IPS-NIHi7 (cell line): ENCODE data around the gene TMEM218.

Source experiments
- DNase-seq: peaks from one replicate; pipeline ENCODE4 v3.0.0; 2012; ENCODE audit warnings: mixed read lengths; ENCODE audit errors: extremely low spot score

TMEM218 gene

DNA sequence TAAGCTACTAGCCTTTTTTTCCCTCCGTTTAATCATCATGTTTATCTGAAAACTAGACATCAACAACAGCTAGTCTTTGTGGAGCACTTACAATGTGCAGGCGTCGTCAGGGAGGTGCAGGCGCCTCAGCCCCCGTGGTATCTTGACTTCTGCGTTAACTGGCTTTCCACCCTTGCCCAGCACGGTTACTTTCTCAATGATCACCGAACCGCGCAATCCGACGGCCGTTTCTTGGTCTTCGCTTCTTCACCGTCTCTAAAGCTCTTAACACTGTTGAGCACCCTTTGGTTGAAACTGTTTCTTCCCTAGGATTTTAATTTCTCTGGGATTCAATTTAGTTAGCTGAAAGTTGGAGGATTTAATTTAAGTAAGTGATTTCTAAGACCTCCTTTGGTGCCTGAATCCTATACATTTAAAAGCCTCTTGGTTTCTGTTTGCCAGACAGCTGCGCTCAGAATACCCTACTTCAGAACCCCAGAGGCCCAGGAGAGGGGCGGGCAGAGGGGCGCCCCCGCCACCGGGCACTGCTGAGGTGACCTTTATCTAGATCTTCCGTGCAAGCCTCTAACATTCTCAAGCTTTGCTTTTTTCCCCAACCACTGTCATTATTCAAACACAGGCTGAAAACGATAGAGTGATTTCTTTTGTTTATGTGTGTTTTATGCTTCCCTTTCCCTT lies 18.0 kb upstream of the TMEM218 start:
- no peak for DNase-seq

DNA sequence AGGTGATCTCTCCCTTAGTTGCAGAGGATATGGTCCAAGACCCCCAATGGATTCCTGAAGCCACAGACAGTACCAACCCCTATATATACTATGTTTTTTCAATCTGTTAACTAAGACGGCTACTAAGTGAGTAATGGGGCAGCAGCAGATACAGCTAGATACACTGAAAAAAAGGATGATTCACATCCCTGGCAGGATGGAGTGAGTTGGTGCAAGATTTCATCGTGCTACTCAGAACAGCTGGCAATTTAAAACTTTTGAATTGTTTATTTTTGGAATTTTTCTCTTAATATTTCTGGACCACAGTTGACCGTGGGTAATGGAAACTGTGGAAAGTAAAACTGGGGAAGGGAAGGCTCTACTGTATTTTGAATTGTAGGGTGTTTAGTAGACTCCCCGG lies 17.0 kb upstream of the TMEM218 start:
- no peak for DNase-seq

DNA sequence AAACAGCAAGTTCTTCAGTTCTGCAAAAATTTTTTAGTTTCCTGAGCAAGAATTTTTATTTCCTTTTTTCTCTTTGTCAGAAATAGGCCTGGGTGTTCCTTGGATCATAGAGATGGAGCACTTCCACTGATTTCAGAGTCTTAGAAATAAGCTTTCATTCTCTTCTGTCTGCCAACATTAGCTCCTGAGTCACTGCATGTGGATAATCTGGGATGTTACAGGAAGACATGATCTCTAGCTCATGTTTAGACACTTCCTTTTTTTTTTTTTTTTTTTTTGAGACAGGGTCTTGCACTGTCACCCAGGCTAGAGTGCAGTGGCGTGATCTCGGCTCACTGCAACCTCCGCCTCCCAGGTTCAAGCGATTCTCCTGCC lies 13.2 kb upstream of the TMEM218 start:
- DNase-seq = no peak

DNA sequence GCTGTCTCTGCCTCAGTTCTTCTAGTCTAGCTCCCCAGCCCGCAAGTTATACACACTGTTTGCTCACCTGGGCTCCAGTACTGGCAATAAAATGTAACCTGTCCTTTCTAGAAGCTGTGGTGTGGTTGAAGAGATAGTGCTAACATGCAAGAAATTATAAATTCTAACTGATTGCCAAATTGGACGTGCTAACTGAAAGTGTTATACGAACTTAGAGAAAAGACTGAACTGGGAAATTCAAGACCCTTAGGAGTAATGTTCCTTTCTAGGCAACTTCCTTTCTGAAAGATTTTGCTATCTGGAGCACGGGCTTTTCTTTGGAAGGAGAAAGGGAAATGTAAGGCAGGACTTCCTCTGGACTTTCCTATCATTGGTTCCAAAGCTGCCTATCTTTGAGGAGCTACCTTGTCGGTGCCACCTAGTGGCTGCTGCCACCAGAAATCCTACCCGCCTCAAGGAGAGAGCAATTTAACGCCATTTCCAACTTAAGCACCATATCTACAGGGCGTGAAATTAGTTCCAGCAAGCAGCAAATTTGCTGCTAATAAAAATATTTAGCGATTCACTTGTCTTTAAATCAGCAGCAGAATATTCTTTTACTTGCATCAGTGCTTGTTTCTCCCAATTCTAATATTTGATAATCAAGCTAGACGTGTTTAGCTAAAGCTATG lies 12.7 kb upstream of the TMEM218 start:
- peak; percentile 77 for DNase-seq

DNA sequence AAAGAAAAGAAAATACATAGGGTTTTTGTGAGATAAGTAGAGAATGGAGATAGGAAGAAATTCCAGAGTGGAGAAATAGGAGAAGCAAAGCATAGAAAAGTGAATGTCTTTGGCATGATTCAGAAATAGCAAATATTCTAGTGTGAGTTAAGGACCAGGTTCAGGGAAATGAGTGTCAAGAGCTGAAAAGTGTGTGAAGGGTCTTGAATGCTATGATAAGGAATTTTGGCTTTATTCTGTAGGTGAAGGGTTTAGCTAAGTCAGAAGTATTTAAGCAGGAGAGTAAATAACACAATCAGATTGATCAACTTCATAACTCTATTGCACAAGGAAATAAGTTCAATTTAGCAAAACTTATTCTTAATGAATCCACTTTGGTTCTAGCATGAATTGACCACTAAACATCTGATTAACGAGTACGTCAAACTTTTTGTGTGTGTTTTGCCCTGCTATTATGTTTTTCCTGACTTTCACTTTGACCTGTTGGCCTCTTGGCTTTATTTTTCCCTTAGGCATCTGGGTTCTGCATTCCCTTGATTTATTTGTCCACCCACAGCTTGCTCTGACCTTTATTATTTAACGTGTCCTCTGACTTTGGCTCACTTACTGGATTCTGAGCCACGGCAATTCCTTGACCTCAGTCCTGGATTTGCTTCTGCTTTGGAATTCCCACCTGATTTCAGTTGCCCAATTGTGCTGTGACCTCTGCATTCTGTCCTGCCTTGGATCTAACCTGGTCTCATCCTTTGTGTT lies 11.9 kb upstream of the TMEM218 start:
- DNase-seq = no peak

DNA sequence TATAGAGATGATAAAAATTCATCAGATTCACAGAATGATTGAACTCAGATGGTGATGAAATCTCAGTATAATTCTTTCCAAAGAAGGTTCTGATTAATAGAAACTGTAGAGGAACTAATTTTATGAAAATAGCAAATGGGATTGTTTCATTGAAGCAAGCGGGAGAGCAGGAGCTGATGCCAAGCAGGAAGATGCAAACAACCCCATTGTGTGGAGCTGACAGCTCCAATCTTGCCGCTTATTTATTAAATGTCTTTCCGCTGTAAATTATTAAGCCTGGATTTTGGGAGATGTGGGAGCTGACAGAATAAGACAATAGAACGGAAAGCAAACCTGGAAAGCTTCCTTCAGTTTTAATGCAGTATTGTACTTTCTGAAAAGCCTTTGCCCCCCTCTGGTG lies 6.0 kb upstream of the TMEM218 start:
- no peak for DNase-seq

DNA sequence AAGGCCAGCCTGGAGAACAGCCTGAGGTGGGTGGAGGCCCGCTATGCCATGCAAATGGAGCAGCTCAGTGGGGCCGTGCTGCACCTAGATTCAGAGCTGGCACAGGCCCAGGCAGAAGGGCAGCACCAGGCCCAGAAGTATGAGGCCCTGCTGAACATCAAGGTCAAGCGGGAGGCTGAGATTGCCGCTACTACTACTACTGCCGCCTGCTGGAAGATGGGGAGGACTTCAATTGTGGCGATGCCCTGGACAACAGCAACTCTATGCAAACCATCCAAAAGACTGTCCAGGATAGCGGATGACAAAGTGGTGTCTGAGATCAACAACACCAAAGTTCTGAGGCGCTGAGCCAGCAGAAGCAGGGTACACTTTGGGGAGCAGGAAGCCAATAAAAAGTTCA lies 3.1 kb upstream of the TMEM218 start:
- peak; percentile 42 for DNase-seq

DNA sequence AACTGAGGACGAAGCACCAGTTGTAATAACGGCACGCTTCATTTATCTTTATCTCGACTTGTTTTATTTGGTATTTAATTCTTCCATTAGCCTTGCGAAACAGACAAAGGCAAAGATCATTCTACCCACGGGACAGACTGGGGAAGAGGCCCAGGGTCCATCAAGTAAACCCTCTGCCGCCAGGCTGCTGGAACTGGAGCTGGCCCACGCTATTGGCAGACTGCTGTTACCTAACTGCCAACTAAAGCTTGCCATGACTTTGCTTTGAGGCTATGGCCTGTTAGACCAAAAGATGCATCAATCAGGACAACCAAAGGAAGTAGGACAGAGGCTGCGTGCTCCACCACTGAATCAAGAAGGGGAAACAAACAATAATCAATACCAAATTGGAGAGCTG lies 780 bp upstream of the TMEM218 start:
- DNase-seq = no peak

DNA sequence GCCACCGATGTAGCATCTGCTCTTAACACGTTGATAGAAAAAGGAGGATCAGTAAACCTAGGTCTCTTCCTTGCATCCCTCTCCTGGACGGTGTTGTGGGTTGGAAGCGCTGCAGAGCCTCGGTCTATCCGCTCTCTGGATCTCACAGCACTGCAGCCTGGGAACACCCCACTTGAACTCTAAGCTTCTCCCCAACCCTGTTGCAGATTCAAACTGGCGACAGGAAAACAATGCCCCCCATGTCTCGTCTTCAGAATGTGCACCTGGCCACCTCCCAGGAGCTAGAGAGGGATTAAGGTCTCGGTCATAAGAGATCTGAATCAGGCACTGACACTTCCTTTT lies 454 bp downstream of the TMEM218 start:
- DNase-seq = no peak

DNA sequence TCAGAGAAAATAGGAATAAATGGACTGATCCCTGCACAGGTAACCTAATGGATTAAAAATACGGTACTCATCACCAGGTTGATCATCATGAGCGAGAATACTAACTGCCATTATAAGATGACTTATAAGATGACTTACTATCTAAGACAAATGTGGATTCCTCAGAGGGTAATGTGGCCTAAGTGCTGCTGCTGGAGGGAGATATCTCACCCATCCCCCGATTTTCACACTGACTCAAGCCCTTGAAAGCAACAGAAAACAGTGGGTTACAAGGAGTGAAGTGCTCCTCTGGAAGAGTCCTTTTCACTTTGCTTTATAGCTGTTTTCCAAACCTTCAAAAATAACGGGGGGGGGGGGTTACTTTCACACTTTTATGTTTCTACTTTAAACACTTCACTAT lies 920 bp downstream of the TMEM218 start:
- DNase-seq = no peak

DNA sequence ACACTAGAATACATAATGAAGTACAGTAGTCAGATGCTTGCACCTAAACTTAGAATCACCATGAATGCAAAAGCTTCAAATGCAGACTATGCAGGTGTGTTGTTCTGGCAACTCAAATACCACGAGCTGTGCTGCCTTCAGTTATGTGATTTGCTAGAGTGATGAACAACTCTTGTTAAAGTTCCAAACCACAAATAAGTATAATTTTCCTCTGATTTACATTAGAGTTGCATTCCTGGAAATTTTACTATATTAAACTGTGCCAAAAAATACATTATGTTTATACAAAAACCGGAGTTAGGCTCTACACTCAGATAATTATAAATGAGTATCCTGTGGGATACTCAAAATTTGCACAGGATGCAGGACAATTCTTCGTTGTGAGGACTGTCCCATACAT lies 3.0 kb downstream of the TMEM218 start:
- no peak for DNase-seq

DNA sequence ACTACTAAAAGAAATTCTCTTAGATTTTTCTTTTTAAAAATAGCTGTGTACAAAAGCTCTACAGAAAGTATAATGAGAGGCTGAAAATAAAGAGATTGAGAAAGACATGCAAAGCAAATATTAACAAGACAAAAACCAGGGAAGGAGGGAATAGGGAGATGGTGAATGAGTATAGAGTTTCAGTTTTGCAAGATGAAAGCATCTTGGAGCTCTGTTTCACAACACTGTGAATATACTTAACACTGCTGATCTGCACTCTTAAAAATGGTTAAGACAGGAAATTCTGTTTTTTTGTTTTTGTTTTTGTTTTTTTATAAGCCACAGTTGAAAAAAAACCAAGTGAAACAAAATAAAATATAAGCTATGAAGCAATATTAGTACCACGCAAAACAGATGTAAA lies 5.5 kb downstream of the TMEM218 start:
- DNase-seq = no peak

DNA sequence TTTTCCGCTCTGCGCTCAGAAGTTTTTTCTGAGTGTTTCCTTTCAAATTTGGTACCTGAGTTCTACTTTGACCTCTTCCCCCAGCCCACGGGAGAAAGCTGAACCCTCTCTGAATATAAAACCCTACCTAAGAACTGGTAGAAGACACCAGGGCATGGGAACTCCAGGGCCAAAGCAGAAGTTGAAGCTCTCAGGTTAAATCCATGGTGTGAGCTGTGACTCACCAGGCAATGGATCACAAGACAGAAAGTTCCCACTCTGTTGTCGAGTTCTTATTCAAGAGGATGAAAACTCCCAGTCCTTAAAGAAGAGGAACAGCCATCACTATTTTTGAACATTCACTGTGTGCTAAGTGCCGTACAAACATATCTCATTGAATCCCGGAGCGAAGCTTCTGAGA lies 8.9 kb downstream of the TMEM218 start:
- DNase-seq = no peak

DNA sequence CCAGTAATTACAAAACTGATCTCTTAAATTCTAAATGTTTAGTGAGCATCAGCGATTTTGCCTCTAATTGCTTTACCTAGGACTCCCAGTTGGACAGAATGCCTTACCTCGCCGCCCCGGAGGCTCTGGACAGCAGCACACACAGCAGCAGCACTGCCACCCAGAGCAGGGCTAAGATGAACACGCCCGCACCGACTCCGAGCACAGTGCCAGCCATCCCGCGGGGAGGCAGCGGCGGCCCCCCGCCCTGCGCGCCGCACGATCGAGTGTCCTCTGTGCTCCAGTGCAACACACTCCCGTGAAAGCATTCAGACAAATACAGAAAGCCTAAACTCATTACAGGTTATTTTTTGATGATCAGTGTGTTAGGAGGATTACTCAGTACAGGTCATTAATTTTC lies 9.4 kb downstream of the TMEM218 start:
- no peak for DNase-seq

DNA sequence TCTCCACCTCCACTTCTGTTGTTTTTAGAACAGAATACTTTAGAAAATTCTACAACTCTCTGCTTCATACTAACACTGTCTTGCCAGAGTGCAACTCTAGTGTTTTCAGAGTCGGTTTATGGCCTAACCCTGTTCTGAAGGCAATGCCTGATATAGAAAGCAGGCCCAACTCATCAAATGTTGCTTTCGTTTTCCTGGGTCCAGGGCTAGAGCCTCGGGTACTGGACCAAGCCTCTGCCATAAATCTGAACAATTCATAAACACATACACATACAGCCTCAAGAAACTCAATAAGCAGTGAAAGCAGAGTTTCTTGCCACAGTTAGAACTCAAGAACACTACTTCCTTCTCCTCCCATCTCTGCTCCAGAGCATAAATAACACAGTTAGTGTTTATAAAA lies 9.8 kb downstream of the TMEM218 start:
- DNase-seq = no peak

DNA sequence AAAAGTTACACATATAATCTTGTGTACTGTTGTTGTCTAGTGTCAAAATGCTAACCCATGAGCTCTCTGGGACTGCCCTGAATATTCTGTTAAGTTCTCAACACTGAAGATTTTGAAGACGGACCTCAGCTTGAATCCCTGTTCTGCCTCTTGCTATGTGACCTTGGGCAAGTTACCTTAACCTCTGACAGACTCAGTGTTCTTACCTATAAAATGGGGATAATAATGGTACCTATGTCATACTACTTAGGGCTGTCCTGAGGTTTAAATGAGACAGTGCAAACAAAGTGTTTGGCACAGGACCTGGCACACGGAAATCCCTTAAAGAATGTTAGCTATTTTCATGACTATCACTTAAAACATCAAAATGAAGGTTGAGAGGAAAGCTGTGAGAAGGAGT lies 11.3 kb downstream of the TMEM218 start:
- no peak for DNase-seq

DNA sequence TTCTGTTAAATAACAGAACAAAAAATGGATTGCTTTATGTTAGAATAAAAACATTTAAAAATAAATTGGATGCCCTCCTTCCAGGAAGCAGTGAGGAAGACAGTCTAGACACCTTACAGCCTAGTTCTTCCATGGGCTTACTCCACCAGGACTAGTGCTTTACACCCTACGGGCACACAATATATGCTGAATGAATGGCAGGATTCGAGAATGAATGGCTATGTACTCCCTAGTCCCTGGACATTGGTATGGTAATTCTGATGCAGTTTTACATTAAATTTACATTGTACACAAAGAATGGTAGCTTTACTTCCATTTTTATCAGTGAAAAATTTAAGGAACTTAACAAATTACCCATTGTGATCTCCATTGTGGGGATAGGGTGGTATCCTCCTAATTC lies 16.7 kb downstream of the TMEM218 start:
- DNase-seq = no peak

DNA sequence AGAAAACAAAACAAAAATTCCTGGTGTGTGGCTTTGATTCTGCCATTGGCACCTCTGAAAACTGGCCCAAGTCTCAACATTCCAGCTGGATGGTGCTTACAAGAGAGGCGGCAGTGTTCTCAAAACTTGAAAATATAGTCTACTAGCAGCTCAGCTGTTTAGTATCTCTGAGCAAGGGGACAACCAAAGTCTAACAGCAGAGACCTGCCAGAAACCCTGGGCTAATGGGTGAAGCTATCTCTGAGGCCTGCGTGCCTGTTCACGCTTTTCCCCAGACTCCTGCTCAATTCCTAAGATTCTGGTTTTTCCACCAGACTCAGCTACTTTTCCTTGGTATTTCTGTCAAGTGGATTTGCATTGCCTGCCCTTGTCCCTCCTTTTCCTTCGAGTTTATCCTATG lies 17.9 kb downstream of the TMEM218 start:
- DNase-seq = no peak

DNA sequence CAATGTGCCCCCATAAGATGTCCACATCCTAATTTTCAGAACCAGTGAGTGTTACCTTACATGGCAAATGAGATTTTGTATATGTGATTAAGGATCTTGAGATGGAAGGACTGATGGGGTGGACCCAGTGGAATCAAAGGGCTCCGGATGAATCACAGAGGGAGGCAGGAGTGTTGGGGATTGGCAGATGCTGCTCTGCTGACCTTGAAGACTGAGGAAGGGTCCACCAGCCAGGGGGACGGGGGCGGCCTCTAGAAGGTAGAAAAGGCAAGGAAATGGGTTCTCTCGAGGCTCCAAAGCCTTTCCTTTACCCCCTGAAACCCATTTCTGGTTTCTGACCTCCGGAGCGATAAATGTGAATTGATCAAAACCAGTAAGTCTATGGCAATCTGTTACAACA lies 18.8 kb downstream of the TMEM218 start:
- no peak for DNase-seq

DNA sequence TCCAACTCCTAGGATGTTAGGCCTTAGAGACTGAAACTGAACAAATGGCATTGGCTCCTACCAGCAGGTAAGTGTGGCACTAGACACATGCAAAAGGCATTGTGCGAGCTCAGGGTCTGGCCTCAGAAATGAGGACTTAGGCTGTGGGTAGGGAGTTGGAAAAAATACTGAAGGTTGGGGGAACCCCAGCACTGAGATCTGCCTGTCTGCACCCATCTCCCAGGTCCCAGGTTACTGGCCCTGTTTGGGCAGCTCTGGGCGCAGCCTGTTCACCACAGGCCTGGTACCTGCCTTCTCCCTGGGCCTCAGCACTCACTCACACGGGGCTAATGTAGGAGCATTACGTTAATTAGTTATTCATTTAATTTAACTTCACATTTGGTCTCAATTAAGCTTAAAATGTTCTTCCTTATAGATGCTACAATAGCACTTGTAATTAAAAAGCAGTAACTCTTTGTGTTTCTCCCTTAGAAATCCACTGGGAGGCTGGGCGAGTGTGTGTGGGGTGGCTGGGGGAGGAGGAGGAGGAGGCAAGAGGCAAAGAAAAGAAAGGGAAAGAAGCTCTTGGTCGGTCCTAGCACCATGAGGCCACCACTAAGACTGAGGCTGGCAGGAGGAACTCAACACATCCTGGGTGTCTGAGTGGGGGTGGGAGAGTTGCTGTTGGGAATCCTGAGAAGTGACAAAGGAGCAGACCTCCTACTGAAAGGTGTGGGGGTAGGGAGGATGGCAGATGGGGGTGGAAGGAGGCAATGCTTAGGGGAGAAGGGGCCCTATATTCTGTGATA lies 19.4 kb downstream of the TMEM218 start:
- DNase-seq = no peak

DNA sequence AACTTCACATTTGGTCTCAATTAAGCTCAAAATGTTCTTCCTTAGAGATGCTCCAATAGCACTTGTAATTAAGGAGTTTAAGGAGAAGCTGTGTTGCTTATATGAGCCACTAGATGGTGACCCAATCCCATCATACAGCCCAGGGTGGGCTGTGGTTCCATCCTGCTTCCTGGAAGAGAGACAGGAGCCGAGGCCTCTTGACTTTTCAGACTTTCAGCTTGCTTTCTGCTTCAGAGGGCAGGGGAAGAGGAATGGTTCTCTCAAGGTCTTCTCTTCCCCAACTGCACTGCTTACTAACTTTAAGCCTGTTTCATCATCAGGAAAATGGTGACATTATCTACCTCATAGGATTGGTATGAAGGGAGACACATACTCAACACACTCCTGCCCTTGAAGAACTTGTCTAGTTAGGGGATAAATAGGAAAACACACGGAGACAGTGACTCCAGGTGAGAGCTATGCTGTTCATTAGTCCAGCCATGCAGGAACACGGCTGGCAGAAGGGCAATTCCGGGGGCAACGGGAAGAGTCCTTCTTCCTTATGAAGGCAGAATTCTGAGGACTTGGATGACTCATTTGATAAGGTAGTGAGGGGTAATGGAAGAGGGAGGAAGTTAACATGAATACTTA lies 20.1 kb downstream of the TMEM218 start:
- peak; percentile 86 for DNase-seq

DNA sequence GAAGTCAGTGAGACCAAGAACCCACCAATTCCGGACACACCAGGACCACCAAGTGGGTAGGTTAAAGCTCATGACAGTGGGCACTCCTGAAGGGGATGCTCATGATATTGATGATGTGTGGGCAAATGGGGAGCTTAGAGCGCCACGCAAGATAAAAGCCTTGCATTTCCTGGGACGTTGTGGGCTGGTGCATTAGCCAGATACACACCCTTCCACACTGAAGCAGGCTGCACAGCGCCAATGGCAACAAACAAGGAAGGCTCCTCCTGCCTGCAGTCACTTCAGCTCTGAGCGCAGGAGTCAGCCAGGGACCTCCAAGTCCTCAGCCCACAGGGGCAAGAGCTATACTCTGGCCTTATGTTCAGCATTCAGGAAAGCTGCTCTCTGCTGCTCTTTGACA lies 20.6 kb downstream of the TMEM218 start:
- DNase-seq = no peak
